Small intestine (tissue), 7 donors: ENCODE results near the gene ZNF837. TPM values are rescaled to one million over a fixed set of nuclear protein-coding genes. Genes with fewer than 3 reads are reported as not detected.

ENCODE experiments used
- DNase-seq, 2 donors: peaks; one replicate each; pipeline versions ENCODE4 v3.0.0 to v3.0.0-alpha.2; 2013
- FAIRE-seq: peaks from 2 replicates; lab custom pipeline; 2012; peaks lifted over from hg19 to GRCh38; lab: Jason Lieb, UNC
- H3K27ac ChIP-seq, 3 donors: one replicate each; pipeline ENCODE4 v1.5.1; 2013; ENCODE audit warnings: low read length in 2 of 3, mild to moderate bottlenecking in 2 of 3, control low read depth in 1 of 3, inconsistent platforms in 1 of 3, low read depth in 1 of 3, moderate library complexity in 1 of 3
- H3K27me3 ChIP-seq, 3 donors: one replicate each; pipeline ENCODE4 v1.6.1; 2013; ENCODE audit warnings: low read length in 3 of 3, inconsistent platforms in 1 of 3; ENCODE audit not compliant: control insufficient read depth in 3 of 3, insufficient read depth in 3 of 3
- H3K36me3 ChIP-seq, 3 donors: one replicate each; pipeline ENCODE4 v1.6.1; 2013; ENCODE audit warnings: low read length in 3 of 3, inconsistent platforms in 1 of 3, low read depth in 1 of 3, mild to moderate bottlenecking in 1 of 3, moderate library complexity in 1 of 3; ENCODE audit not compliant: control insufficient read depth in 3 of 3, insufficient read depth in 2 of 3
- H3K4me1 ChIP-seq, 3 donors: one replicate each; pipeline ENCODE4 v1.6.1; 2013; ENCODE audit warnings: low read length in 2 of 3, inconsistent platforms in 1 of 3, low read depth in 1 of 3, mild to moderate bottlenecking in 1 of 3, moderate library complexity in 1 of 3; ENCODE audit not compliant: control insufficient read depth in 3 of 3, insufficient read depth in 2 of 3
- H3K4me3 ChIP-seq, 3 donors: one replicate each; pipeline ENCODE4 v1.5.1; 2013; ENCODE audit warnings: low read length in 3 of 3, control low read depth in 1 of 3, inconsistent platforms in 1 of 3, low read depth in 1 of 3, mild to moderate bottlenecking in 1 of 3, moderate library complexity in 1 of 3
- H3K9me3 ChIP-seq, 2 donors: one replicate each; pipeline ENCODE4 v1.6.1; 2013; ENCODE audit warnings: low read depth in 1 of 2, low read length in 1 of 2; ENCODE audit not compliant: control insufficient read depth in 2 of 2, insufficient read depth in 1 of 2
- WGBS, 3 donors: extraction: QIAGEN DNeasy Blood & Tissue Kit; methylation state at CpG; one replicate each; pipeline ENCODE4 v1.1.7; 2013; 5-methylcytosine and 5-hydroxymethylcytosine counted together
- polyA plus RNA-seq, 4 donors: library from polyadenylated mRNA; stranded (reverse) in 3 of 4; unstranded in 1 of 4; fragments of 200-250 nt in 3 of 4; fragments of 120-200 nt in 1 of 4; gene quantifications; one replicate each; pipeline versions ENCODE4 v1.2.1 to v1.2.3, GENCODE V29; 2013
- donor health status: healthy with polysubstance abuse.
- donor health status: control.
- donor health status: control.
- donor health status: Bipolar disorder and iron deficiency.
- donor health status: healthy.

Gene ZNF837
- polyA plus RNA-seq, 4 donors: 2.9 to 5.3 (median 3.8) TPM

DNA sequence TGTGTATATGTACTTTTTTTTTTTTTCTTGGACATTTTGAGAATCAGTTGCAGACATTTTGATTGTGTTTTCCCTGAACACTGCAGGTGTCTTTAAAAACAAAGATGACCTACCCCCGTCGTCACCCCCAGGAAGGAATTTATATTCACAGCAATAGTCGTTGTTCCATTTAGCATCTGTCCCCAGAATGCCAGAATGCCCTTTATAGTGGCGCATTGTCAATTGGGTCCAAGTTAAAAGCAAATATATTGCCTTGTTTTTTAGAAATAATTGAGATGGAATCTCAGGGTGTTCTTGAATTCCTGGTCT, 12.8 kb upstream of the ZNF837 start:
- Histone ChIP-seq H3K9me3 (no peaks in the 10 kb centered on the region), H3K36me3 (peaks cover 9 to 54% (median 10%) of the 10 kb centered on the region in 3 donors), H3K4me3 (no peak overlapping the region), H3K27ac (no peak overlapping the region), H3K27me3 (peaks cover 9 to 30% (median 12%) of the 10 kb centered on the region in 3 donors), H3K4me1 (peaks cover 0 to 4% (median 0%) of the 10 kb centered on the region in 3 donors)
- DNase-seq (no peak), FAIRE-seq (no peak)
- 84 to 88% (median 86%) methylated on average over 4 of the region's 4 CpGs for WGBS, 3 donors

DNA sequence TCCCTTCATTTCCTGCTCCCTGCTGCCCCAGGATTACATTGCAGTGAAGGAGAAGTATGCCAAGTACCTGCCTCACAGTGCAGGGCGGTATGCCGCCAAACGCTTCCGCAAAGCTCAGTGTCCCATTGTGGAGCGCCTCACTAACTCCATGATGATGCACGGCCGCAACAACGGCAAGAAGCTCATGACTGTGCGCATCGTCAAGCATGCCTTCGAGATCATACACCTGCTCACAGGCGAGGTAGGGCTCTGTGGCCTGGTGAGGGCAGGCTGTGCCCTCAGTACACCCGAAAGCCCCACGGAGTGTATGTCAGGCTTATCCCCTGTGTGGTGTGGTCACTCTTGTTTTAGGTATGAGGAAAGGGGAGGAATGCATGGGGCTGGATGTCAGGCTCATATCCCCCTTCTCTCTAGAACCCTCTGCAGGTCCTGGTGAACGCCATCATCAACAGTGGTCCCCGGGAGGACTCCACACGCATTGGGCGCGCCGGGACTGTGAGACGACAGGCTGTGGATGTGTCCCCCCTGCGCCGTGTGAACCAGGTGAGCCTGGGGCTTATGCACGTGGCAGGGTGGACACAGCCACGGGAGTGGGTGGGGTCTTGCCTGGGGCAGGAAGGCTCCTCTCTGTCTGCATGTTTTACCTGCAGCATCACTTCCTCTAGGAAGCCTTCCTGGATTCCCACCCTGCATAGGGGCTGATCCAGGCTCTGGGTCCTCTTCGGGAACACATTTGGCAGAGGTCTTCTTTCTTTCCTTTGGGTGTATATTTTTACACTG, 12.3 kb upstream of the ZNF837 start:
- Histone ChIP-seq H3K4me1 (peaks cover under 1 to 6% (median 2%) of the 10 kb centered on the region in 3 donors), H3K9me3 (no peaks in the 10 kb centered on the region), H3K27me3 (peaks cover 6 to 27% (median 12%) of the 10 kb centered on the region in 3 donors), H3K4me3 (no peak overlapping the region), H3K36me3 (peaks cover 9 to 55% (median 10%) of the 10 kb centered on the region in 3 donors), H3K27ac (no peak overlapping the region)
- 93 to 94% (median 93%) methylated on average over 25 to 26 of the region's 26 CpGs for WGBS, 3 donors
- no peak for DNase-seq
- FAIRE-seq: no peak

DNA sequence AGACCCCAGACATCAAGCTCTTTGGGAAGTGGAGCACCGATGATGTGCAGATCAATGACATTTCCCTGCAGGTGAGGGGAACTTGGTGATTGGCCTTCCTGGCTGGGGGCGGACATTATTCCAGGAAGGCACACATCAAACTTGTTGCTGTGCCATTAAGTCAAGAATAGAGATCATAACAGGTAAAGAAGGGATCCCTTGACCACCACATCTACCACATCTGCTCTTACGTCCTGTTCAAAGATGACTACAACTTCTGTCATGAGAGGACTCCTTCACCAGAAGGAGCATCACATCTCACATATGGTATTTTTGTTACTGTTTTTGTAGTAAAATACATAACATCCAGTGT, 7.3 kb upstream of the ZNF837 start:
- Histone ChIP-seq H3K36me3 (peaks cover 0 to 38% (median 6%) of the 10 kb centered on the region in 3 donors), H3K9me3 (no peaks in the 10 kb centered on the region), H3K4me1 (peaks cover 3 to 23% (median 5%) of the 10 kb centered on the region in 3 donors), H3K27ac (no peak overlapping the region), H3K27me3 (no peaks in the 10 kb centered on the region), H3K4me3 (peak overlapping the region in 2 of 3 donors; percentile 83 to 86)
- DNase-seq (no peak), FAIRE-seq (no peak)
- 76 to 89% (median 80%) methylated on average over 3 of the region's 3 CpGs for WGBS, 3 donors

DNA sequence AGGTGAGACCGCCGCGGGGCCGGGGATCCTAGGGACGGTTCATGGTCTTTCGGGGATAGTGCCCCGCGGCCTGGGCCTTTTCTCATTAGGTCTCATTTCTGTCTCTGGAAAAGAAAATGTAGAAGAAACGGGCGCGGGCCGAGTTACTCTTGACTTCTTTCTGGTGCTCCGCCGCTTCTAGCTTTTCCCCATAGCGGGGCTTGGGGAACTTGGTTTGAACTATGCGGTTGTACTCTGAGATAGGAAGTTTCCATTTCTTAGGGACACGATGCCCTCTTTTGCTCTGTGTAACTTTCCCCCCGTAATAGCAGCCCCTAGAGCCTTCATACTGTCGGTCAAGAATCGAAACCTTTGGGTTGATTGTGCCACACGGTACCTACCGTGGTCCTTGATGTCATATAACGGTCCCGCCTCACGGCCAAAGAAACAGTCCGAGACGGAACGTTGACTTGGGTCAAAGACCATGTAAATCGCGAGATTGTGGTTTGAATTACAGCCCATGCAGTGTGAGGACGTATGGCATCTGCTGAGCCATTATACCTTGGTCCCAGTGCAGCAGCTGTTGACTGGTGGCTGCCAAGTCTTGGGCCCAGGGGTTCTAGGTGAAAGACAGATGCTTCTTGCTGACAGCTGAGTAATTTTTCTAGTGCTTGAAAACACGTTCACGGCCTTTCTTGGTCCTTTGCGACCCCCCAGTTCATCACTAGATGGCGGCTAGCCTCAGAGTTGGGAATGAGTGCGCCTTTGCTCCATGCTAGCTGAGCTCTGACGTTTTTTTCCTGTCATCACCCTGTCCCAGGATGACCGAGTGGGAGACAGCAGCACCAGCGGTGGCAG, 6.7 kb upstream of the ZNF837 start:
- peak overlapping the region; percentile 79 to 86 (median 83) for H3K4me3 ChIP-seq
- peak overlapping the region; percentile 21 to 100 (median 60) for H3K27ac ChIP-seq
- no peaks in the 10 kb centered on the region for H3K27me3 ChIP-seq
- no peaks in the 10 kb centered on the region for H3K9me3 ChIP-seq
- DNase-seq: peak in 1 of 2 donors; percentile 29
- peaks cover 3 to 23% (median 5%) of the 10 kb centered on the region in 3 donors for H3K4me1 ChIP-seq
- no peak for FAIRE-seq
- H3K36me3 ChIP-seq: peaks cover 0 to 32% (median 2%) of the 10 kb centered on the region in 3 donors
- 6 to 9% (median 7%) methylated on average over 39 of the region's 39 CpGs for WGBS, 3 donors

DNA sequence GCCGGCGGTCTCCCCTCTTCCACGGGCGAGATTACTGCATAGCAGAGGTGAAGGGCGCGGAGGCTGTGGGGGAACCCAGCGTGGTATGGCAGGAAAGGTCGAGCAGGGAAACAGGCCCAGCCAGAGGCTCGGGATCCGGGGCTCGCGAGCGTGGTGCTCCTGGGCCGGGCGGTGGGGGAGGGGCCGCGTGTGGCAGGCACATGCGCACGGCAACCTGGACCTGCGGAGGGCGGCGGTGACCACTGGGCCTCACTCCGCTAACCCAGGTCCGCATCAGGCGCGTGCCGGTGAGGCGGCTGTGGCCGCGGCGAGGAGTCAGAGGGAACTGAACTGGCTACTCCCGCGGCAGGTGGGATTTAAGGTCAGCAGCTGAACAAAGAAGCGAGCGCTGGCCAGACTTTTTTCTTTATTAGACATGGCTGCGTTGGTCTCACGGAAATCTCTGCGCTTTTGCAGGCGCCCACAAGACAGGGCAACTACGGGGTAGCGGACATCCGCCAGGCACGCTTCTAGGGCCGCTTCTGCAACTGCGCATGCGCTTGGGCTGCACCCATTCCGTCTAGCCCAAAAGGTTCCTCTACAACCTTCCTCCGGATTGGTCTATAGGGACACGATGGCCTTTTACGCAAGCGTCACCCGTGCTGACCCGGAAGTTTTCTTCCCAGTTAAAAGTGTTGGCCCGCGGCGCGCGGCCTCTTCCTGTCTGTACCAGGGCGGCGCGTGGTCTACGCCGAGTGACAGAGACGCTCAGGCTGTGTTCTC, 5.9 kb upstream of the ZNF837 start, which contains the start of gene RPS5:
TSS of gene RPS5 (plus strand) at position 694 of the 762 bp plus-strand sequence. CDS start 869 bp downstream, outside the sequence.
- no peaks in the 10 kb centered on the region for H3K27me3 ChIP-seq

DNA sequence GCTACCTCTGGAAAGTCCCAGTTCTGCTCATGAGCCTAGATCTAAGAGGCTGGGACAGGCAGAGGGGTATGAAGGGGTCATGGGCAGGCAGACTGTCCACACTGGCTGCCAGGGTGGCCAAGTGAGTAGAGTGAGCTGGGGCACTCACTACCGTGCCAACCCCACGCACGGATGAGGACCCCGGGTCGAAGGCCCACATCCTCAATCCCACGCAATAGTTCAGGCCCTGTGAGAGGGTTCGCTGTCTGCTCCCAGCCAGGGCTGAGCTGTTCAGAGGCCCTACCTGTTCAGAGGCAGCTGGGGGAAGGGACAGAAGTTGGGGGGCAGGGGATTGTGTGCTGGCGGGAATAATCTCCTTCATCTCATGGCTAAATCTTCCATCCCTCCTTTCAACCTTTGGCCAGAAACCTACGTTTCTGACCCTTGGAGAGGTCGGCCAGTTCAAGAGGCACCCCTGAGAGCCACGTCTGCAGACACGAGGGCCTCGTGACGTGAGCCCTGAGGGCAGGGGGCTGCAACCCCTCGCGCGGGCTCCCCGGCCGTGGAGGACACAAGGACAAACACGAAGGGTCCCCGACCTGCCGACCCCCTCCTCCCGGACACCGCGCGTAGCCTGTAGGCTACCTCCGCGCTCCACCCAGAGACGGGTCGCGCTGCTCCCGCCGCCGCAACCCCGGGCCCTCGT, 5.2 kb upstream of the ZNF837 start:
- DNase-seq (peak in 1 of 2 donors; percentile 67), FAIRE-seq (no peak)
- Histone ChIP-seq H3K4me1 (peaks cover 3 to 29% (median 5%) of the 10 kb centered on the region in 3 donors), H3K27me3 (no peaks in the 10 kb centered on the region), H3K36me3 (peaks cover 0 to 17% (median 0%) of the 10 kb centered on the region in 3 donors), H3K9me3 (no peaks in the 10 kb centered on the region), H3K4me3 (peak overlapping the region; percentile 64 to 83 (median 81)), H3K27ac (peak overlapping the region; percentile 96 to 100 (median 98))
- WGBS, 3 donors: 3 to 10% (median 4%) methylated on average over 36 of the region's 36 CpGs

More for the DNA sequence above, 5.9 kb upstream of the ZNF837 start, which contains the start of gene RPS5:
- Histone ChIP-seq H3K27ac (peak within 1 kb of the TSS; percentile 96 to 100 (median 98)), H3K4me3 (peak within 1 kb of the TSS; percentile 79 to 86 (median 83)), H3K9me3 (no peaks in the 10 kb centered on the region), H3K36me3 (peaks cover 0 to 25% (median 0%) of the 10 kb centered on the region in 3 donors), H3K4me1 (peaks cover 3 to 25% (median 5%) of the 10 kb centered on the region in 3 donors)
- 0 to 1% (median 0%) methylated on average over 59 to 64 of the region's 64 CpGs for WGBS, 3 donors
- DNase-seq: peak; percentile 99
- FAIRE-seq: no peak

DNA sequence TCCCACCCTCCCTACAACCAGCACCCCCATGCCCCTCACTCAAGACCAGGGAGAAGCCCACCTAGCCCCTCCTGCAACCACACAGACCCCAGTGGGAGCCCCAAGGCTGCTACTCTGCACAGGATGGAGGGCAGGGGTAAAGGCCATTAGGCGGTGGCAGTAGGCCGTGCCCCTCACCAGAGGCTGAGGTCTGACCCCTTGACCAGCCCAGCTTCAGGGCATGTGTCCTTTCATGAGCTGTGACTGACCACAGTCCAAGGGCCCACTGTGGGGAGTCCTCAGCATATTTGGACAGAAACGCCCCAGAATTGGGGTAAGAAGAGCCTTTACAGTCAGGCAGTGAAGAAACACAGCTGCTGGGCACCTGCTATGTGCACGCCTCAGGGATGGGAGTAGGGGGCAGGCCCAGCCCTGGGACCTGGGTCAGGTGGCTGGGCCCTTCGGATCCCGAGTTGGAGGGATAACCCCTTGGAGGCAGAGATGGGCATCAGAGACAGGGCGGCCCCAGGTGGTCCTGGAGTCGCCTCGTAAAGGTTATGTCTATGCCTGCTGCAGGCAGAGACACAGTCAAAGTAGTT, 4.6 kb upstream of the ZNF837 start:
- Histone ChIP-seq H3K27me3 (no peaks in the 10 kb centered on the region), H3K4me3 (peak overlapping the region in 1 of 3 donors; percentile 83), H3K9me3 (no peaks in the 10 kb centered on the region), H3K4me1 (peaks cover 3 to 29% (median 5%) of the 10 kb centered on the region in 3 donors), H3K36me3 (peaks cover 0 to 13% (median 0%) of the 10 kb centered on the region in 3 donors), H3K27ac (peak overlapping the region in 2 of 3 donors; percentile 98 to 100)
- FAIRE-seq (no peak), DNase-seq (no peak)
- WGBS, 3 donors: 69 to 81% (median 73%) methylated on average over 9 of the region's 9 CpGs
